Sigmoid colon (tissue), 7 donors: ENCODE measurements around the gene NPFFR1. TPM values are rescaled to one million over a fixed set of nuclear protein-coding genes. Genes with fewer than 3 reads are reported as not detected.

Source experiments
- DNase-seq: peaks from one replicate; pipeline ENCODE4 v3.0.0-alpha.2; 2019
- H3K27ac ChIP-seq, 4 donors: fragments of 200-600 bp; sonication (generic); one replicate each; pipeline ENCODE4 v1.5.1; 2016 to 2019; ENCODE audit warnings: mild to moderate bottlenecking in 1 of 4
- H3K27me3 ChIP-seq, 3 donors: fragments of 200-600 bp; sonication (generic); one replicate each; pipeline ENCODE4 v1.5.1; 2019; ENCODE audit warnings: mild to moderate bottlenecking in 1 of 3
- H3K36me3 ChIP-seq, 4 donors: fragments of 200-600 bp; sonication (generic); one replicate each; pipeline ENCODE4 v1.5.1; 2016 to 2019
- H3K4me1 ChIP-seq, 4 donors: fragments of 200-600 bp; sonication (generic); one replicate each; pipeline ENCODE4 v1.5.1; 2017 to 2019
- H3K4me3 ChIP-seq, 4 donors: fragments of 200-600 bp; sonication (generic); one replicate each; pipeline ENCODE4 v1.5.1; 2017 to 2019; ENCODE audit warnings: mild to moderate bottlenecking in 2 of 4, moderate library complexity in 1 of 4
- H3K9me3 ChIP-seq, 4 donors: fragments of 200-600 bp in 3 of 4; sonication (generic) in 3 of 4; one replicate each; pipeline versions ENCODE4 v1.5.1 to v1.6.1; 2013 to 2019
- EP300 ChIP-seq, 4 donors: sonication (generic); formaldehyde crosslinking; IDR thresholded peaks; one replicate each; pipeline ENCODE4 v1.6.1; 2017; ENCODE audit warnings: antibody characterized with exemption in 4 of 4
- POLR2A ChIP-seq, 2 donors: fragments of 450-650 bp; IDR thresholded peaks; one replicate each; pipeline ENCODE4 v1.6.1; 2016; ENCODE audit warnings: antibody characterized with exemption in 2 of 2, mild to moderate bottlenecking in 2 of 2, moderate library complexity in 2 of 2
- POLR2AphosphoS5 ChIP-seq, 4 donors: sonication (generic); formaldehyde crosslinking; IDR thresholded peaks; one replicate each; pipeline ENCODE4 v1.6.1; 2017; ENCODE audit warnings: antibody characterized with exemption in 4 of 4
- WGBS, 2 donors: extraction: QIAGEN DNeasy Blood & Tissue Kit; methylation state at CpG; one replicate each; pipeline ENCODE4 v1.1.7; 2013; 5-methylcytosine and 5-hydroxymethylcytosine counted together
- intact Hi-C: fragments of 100-400 bp; cut with DNase I; formaldehyde crosslinking; loops from one replicate; pipeline ENCODE4 v1.15.1; 2023
- polyA plus RNA-seq, 3 donors: library from polyadenylated mRNA; stranded (reverse); fragments of 200-250 nt; gene quantifications; one replicate each; pipeline ENCODE4 v1.2.3, GENCODE V29; 2013
- small RNA-seq, 3 donors: library from RNA; depleted of rRNA; stranded (forward); fragments of <200 nt; gene quantifications; one replicate each; pipeline ENCODE3, GENCODE V24; 2016
- total RNA-seq, 4 donors: library from RNA; depleted of rRNA; stranded (reverse); fragments of >200 nt; gene quantifications; one replicate each; pipeline ENCODE4 v1.1.0, GENCODE V29; 2016
- TF ChIP-seq, protein P1 (sequence below), 4 experiments: fragments of 450-650 bp in 3 of 4; fragments of 200-600 bp in 1 of 4; IDR thresholded peaks; one replicate each; pipeline ENCODE4 v1.5.1; 2016 to 2019; ENCODE audit warnings: antibody characterized with exemption in 4 of 4, mild to moderate bottlenecking in 3 of 4, moderate library complexity in 2 of 4
- donor health status: healthy with polysubstance abuse.
- donor health status: Bipolar disorder and iron deficiency.
- donor health status: healthy.

The NPFFR1 gene
- total and polyA plus RNA-seq, 7 donors = under 0.01 to 0.44 (median under 0.01) TPM; not detected in 4

DNA sequence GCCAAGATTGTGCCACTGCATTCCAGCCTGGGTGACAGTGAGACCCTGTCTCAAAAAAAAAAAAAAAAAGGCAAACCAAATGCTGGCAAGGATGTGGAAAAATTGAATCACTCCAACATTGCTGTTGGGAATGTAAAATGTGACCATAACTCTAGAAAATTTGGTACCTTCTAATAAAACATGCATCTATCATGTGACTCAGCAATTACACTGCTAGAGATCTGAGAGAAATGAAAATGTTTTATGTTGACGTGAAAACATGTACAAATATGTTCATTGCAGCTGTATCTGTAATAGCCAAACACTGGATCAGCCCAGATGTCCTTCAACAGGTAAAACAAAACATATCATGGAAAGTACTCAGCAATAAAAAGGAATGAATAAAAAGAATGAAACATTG lies 82.7 kb downstream of the NPFFR1 start:
- Histone ChIP-seq H3K27ac (no peak overlapping the region), H3K27me3 (no peaks in the 10 kb centered on the region), H3K36me3 (peaks cover 0 to 81% (median 16%) of the 10 kb centered on the region in 4 donors), H3K9me3 (peaks cover 0 to 5% (median 0%) of the 10 kb centered on the region in 4 donors), H3K4me1 (no peaks in the 10 kb centered on the region), H3K4me3 (no peak overlapping the region)
- no peak for DNase-seq
- TF ChIP-seq EP300 (IDR thresholded peaks at IDR 0.05) (no peak), POLR2A (IDR thresholded peaks at IDR 0.05) (no peak)
- intact Hi-C loops = no loop called here
- WGBS, 2 donors = 93 to 100% methylated on average over 1 of the region's 1 CpG

DNA sequence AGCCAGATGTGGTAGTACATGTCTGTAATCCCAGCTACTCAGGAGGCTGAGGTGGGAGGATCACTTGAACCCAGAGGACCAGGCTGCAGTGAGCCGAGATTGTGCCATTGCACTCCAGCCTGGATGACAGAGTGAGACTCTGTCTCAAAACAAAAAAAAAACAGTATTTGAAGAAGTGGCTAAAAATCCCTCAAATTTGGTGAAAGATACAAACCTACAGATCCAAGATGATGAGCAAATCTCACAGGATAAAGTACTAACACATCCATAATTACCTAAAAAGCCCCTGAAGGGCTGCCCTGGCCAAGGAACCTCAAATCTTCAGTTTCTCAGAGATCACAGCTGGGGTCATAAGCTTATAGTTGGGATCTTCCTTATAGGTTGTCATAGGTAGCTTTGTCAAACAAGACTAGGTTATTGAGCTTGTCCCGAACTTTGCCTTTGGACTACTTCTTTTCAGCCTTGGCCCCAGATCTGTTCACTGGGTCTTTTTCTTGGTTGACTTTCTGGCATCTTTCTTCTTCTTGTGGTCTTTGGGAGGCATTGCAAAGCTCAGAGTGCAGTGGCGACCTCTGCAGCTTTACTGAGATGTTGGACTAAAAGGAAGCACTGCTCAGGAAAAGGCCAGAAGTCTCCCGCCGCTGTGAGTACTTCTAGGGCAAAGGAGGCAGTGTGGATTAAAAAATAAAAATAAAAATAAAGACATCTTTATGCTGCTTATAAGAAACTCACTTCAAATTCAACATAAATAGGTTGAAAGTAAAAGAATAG lies 84.9 kb downstream of the NPFFR1 start:
- peaks cover 0 to 59% (median 8%) of the 10 kb centered on the region in 4 donors for H3K36me3 ChIP-seq
- no peaks in the 10 kb centered on the region for H3K4me1 ChIP-seq
- TF ChIP-seq, protein P1, sequence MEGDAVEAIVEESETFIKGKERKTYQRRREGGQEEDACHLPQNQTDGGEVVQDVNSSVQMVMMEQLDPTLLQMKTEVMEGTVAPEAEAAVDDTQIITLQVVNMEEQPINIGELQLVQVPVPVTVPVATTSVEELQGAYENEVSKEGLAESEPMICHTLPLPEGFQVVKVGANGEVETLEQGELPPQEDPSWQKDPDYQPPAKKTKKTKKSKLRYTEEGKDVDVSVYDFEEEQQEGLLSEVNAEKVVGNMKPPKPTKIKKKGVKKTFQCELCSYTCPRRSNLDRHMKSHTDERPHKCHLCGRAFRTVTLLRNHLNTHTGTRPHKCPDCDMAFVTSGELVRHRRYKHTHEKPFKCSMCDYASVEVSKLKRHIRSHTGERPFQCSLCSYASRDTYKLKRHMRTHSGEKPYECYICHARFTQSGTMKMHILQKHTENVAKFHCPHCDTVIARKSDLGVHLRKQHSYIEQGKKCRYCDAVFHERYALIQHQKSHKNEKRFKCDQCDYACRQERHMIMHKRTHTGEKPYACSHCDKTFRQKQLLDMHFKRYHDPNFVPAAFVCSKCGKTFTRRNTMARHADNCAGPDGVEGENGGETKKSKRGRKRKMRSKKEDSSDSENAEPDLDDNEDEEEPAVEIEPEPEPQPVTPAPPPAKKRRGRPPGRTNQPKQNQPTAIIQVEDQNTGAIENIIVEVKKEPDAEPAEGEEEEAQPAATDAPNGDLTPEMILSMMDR (IDR thresholded peaks at IDR 0.05) = no peak
- TF ChIP-seq EP300 (IDR thresholded peaks at IDR 0.05) = no peak
- TF ChIP-seq POLR2AphosphoS5 (IDR thresholded peaks at IDR 0.05) = no peak
- no peak for TF ChIP-seq POLR2A (IDR thresholded peaks at IDR 0.05)
- peaks cover 0 to 5% (median 0%) of the 10 kb centered on the region in 4 donors for H3K9me3 ChIP-seq
- H3K27ac ChIP-seq = no peak overlapping the region
- intact Hi-C loops = no loop called here
- WGBS, 2 donors = 96 to 98% methylated on average over 5 of the region's 5 CpGs
- H3K27me3 ChIP-seq = no peaks in the 10 kb centered on the region
- H3K4me3 ChIP-seq = no peak overlapping the region
- DNase-seq = no peak

Small RNA genes within 50 kb of the gene (small RNA-seq; reads per million reads assigned to genes)
- gene RPS25P9 = 0 reads per million in 3 donors

Other genes with a start within 250 kb of the NPFFR1 start
- 10 to 100 TPM in 3 of 4 donors, 1 to 10 TPM in 1; 6.4 to 19.4 (median 12.6) TPM for gene MACROH2A2, start 231.2 kb downstream of the NPFFR1 start, total RNA-seq
- gene MACROH2A2, start 231.2 kb downstream of the NPFFR1 start, polyA plus RNA-seq = 10 to 100 TPM in 1 of 3 donors, 1 to 10 TPM in 2; 4.8 to 16.4 (median 6.0) TPM
- 10 to 100 TPM; 10.2 to 11.7 (median 10.8) TPM for gene AIFM2, start 151.2 kb downstream of the NPFFR1 start, total RNA-seq
- 10 to 100 TPM; 14.4 to 26.8 (median 26.4) TPM for gene AIFM2, start 151.2 kb downstream of the NPFFR1 start, polyA plus RNA-seq
- 10 to 100 TPM in 1 of 4 donors, 1 to 10 TPM in 3; 7.9 to 10.3 (median 9.0) TPM for gene TYSND1, start 137.3 kb downstream of the NPFFR1 start, total RNA-seq
- gene TYSND1, start 137.3 kb downstream of the NPFFR1 start, polyA plus RNA-seq = 10 to 100 TPM in 1 of 3 donors, 1 to 10 TPM in 2; 5.1 to 13.5 (median 8.4) TPM
- gene SAR1A, start 113.5 kb downstream of the NPFFR1 start, total RNA-seq = 10 to 100 TPM; 67.0 to 86.6 (median 78.6) TPM
- 10 to 100 TPM; 16.2 to 37.5 (median 19.4) TPM for gene SAR1A, start 113.5 kb downstream of the NPFFR1 start, polyA plus RNA-seq
- gene PPA1, start 50.6 kb downstream of the NPFFR1 start, total RNA-seq = 10 to 100 TPM; 51.2 to 99.5 (median 70.6) TPM
- 100 to 1,000 TPM; 179 to 273 (median 179) TPM for gene PPA1, start 50.6 kb downstream of the NPFFR1 start, polyA plus RNA-seq
- 10 to 100 TPM in 3 of 4 donors, 1 to 10 TPM in 1; 9.9 to 22.4 (median 18.7) TPM for gene LRRC20, start 98.6 kb upstream of the NPFFR1 start, total RNA-seq
- gene LRRC20, start 98.6 kb upstream of the NPFFR1 start, polyA plus RNA-seq = 10 to 100 TPM in 1 of 3 donors, 1 to 10 TPM in 2; 1.2 to 12.2 (median 3.2) TPM
- gene EIF4EBP2, start 120.1 kb upstream of the NPFFR1 start, total RNA-seq = 10 to 100 TPM; 67.1 to 76.0 (median 72.6) TPM
- 100 to 1,000 TPM in 1 of 3 donors, 10 to 100 TPM in 2; 34.7 to 102 (median 76.3) TPM for gene EIF4EBP2, start 120.1 kb upstream of the NPFFR1 start, polyA plus RNA-seq
- gene NODAL, start 157.7 kb upstream of the NPFFR1 start, total RNA-seq = not detected
- not detected for gene NODAL, start 157.7 kb upstream of the NPFFR1 start, polyA plus RNA-seq
- 10 to 100 TPM; 13.9 to 33.8 (median 18.8) TPM for gene PALD1, start 194.8 kb upstream of the NPFFR1 start, total RNA-seq
- gene PALD1, start 194.8 kb upstream of the NPFFR1 start, polyA plus RNA-seq = 1 to 10 TPM; 1.8 to 6.2 (median 1.8) TPM